Progenitor cell of endocrine pancreas (in vitro differentiated cells): ENCODE results near the gene ZNF563. TPM values are rescaled to one million over a fixed set of nuclear protein-coding genes. Genes with fewer than 3 reads are reported as not detected.

Experiments used
- DNase-seq: peaks from one replicate; pipeline ENCODE4 v3.0.0; 2021; ENCODE audit warnings: low spot score; ENCODE audit not compliant: unreplicated experiment
- H3K27ac Mint-ChIP-seq: 2 replicates; pipeline ENCODE4 v1.8.0; 2021; ENCODE audit warnings: mild to moderate bottlenecking, moderate library complexity, mixed read lengths
- H3K27me3 Mint-ChIP-seq: 2 replicates; pipeline ENCODE4 v1.8.0; 2021; ENCODE audit warnings: mixed read lengths
- H3K36me3 Mint-ChIP-seq: 2 replicates; pipeline ENCODE4 v1.8.0; 2022; ENCODE audit warnings: mixed read lengths; ENCODE audit not compliant: insufficient read depth
- H3K4me1 Mint-ChIP-seq: 2 replicates; pipeline ENCODE4 v1.8.0; 2021; ENCODE audit warnings: low read depth, mixed read lengths
- H3K4me3 Mint-ChIP-seq: 2 replicates; pipeline ENCODE4 v1.8.0; 2021; ENCODE audit warnings: low read depth, mild to moderate bottlenecking, moderate library complexity, mixed read lengths
- H3K9me3 Mint-ChIP-seq: 2 replicates; pipeline ENCODE4 v1.8.0; 2021; ENCODE audit warnings: low read depth, mixed read lengths
- CTCF ChIP-seq: fragments of 200-600 bp; sonication (generic); IDR thresholded peaks from one replicate; pipeline ENCODE4 v1.5.0; 2021; ENCODE audit warnings: antibody characterized with exemption, mild to moderate bottlenecking; ENCODE audit not compliant: unreplicated experiment
- total RNA-seq: library from RNA; stranded (reverse); gene quantifications from 2 replicates; pipeline ENCODE4 v1.2.1, GENCODE V29; 2021

ZNF563 gene
- total RNA-seq, 1 donor from 2014 or later, result 2.0 TPM

GRCh38 chr19:12270854-12271253 lies 62.6 kb downstream of the ZNF563 start:
- Mint-ChIP-seq H3K4me1 (no peaks in the 10 kb centered on the region), H3K27ac (peak overlapping the region; percentile 84), H3K27me3 (no peaks in the 10 kb centered on the region), H3K4me3 (no peak overlapping the region), H3K9me3 (peaks cover 52% of the 10 kb centered on the region), H3K36me3 (peaks cover 70% of the 10 kb centered on the region)
- DNase-seq, result no peak
- no peak for TF ChIP-seq CTCF

Other genes with a start within 250 kb of the ZNF563 start
- 9.9 and 12.1 TPM in 2 replicates for gene ZNF20, start 193.3 kb downstream of the ZNF563 start, total RNA-seq
- gene ZNF625, start 176.9 kb downstream of the ZNF563 start, total RNA-seq, result 28.0 and 29.7 TPM in 2 replicates
- 15.3 and 15.6 TPM in 2 replicates for gene ZNF136, start 170.5 kb downstream of the ZNF563 start, total RNA-seq
- gene ZNF44, start 38.8 kb downstream of the ZNF563 start, total RNA-seq, result 16.1 and 16.7 TPM in 2 replicates
- gene ZNF442, start 32.0 kb upstream of the ZNF563 start, total RNA-seq, result 4.1 and 5.4 TPM in 2 replicates
- 8.5 and 9.0 TPM in 2 replicates for gene ZNF799, start 67.6 kb upstream of the ZNF563 start, total RNA-seq
- 13.8 and 14.2 TPM in 2 replicates for gene ZNF443, start 107.4 kb upstream of the ZNF563 start, total RNA-seq
- 5.8 and 9.1 TPM in 2 replicates for gene ZNF709, start 151.2 kb upstream of the ZNF563 start, total RNA-seq
- 18.9 and 23.1 TPM in 2 replicates for gene ZNF564, start 217.8 kb upstream of the ZNF563 start, total RNA-seq